HepG2 (cell line): Measurements from ENCODE around the gene MINDY1. TPM values are rescaled to one million over a fixed set of nuclear protein-coding genes. Genes with fewer than 3 reads are reported as not detected.

Experiments
- CC2D1A ChIP-seq: sonication (generic); formaldehyde crosslinking; IDR thresholded peaks from 2 replicates; pipeline ENCODE4 v1.8.1; 2023; ENCODE audit warnings: mild to moderate bottlenecking, missing genetic modification reagents
- FOXO4 ChIP-seq: sonication (generic); formaldehyde crosslinking; conservative IDR thresholded peaks from 2 replicates; pipeline ENCODE4 v1.8.1; 2023; ENCODE audit warnings: missing genetic modification reagents
- MXI1 ChIP-seq: IDR thresholded peaks from 3 replicates; pipeline ENCODE4 v1.6.1; 2012; ENCODE audit warnings: low read depth, low read length, inconsistent platforms, borderline replicate concordance
- POLR2G ChIP-seq: fragments of 200-400 bp; formaldehyde crosslinking; IDR thresholded peaks from 2 replicates; pipeline ENCODE4 v1.6.1; 2018; ENCODE audit warnings: mild to moderate bottlenecking, low read depth, low read length, moderate library complexity
- SMC3 ChIP-seq: IDR thresholded peaks from 2 replicates; pipeline ENCODE4 v1.6.1; 2011; ENCODE audit warnings: low read length, improper control_type of control experiment
- TEF ChIP-seq: sonication (generic); formaldehyde crosslinking; IDR thresholded peaks from 2 replicates; pipeline ENCODE4 v1.5.0; 2020; ENCODE audit warnings: missing genetic modification reagents
- ZBTB4 ChIP-seq: sonication (generic); formaldehyde crosslinking; IDR thresholded peaks from 2 replicates; pipeline ENCODE4 v1.4.0; 2020; ENCODE audit warnings: missing genetic modification reagents, mild to moderate bottlenecking, borderline replicate concordance
- ZIK1 ChIP-seq: sonication (generic); formaldehyde crosslinking; IDR thresholded peaks from 2 replicates; pipeline ENCODE4 v1.5.0; 2020; ENCODE audit warnings: mild to moderate bottlenecking, low read depth, missing genetic modification reagents, borderline replicate concordance
- ZNF280D ChIP-seq: sonication (generic); formaldehyde crosslinking; IDR thresholded peaks from 2 replicates; pipeline ENCODE4 v1.5.1; 2020; ENCODE audit warnings: mild to moderate bottlenecking, missing genetic modification reagents
- ZNF33B ChIP-seq: sonication (generic); formaldehyde crosslinking; IDR thresholded peaks from 2 replicates; pipeline ENCODE4 v1.5.1; 2020; ENCODE audit warnings: mild to moderate bottlenecking, missing genetic modification reagents
- ZNF441 ChIP-seq: sonication (generic); formaldehyde crosslinking; IDR thresholded peaks from 2 replicates; pipeline ENCODE4 v1.7.0; 2021; ENCODE audit warnings: missing genetic modification reagents, borderline replicate concordance
- ZNF512 ChIP-seq: sonication (generic); formaldehyde crosslinking; IDR thresholded peaks from 2 replicates; pipeline ENCODE4 v1.4.0; 2020; ENCODE audit warnings: mild to moderate bottlenecking, missing genetic modification reagents
- ZNF615 ChIP-seq: sonication (generic); formaldehyde crosslinking; IDR thresholded peaks from 2 replicates; pipeline ENCODE4 v1.5.0; 2020; ENCODE audit warnings: mild to moderate bottlenecking, missing genetic modification reagents, borderline replicate concordance
- ZNF704 ChIP-seq: sonication (generic); formaldehyde crosslinking; IDR thresholded peaks from 2 replicates; pipeline ENCODE4 v1.8.1; 2023; ENCODE audit warnings: mild to moderate bottlenecking, inconsistent platforms, moderate library complexity, missing genetic modification reagents, borderline replicate concordance
- ZSCAN25 ChIP-seq: sonication (generic); formaldehyde crosslinking; IDR thresholded peaks from 2 replicates; pipeline ENCODE4 v1.8.0; 2022; ENCODE audit warnings: mild to moderate bottlenecking, missing genetic modification reagents
- polyA plus RNA-seq, 8 experiments: library from polyadenylated mRNA; depleted of rRNA in 3 of 8; stranded (reverse) in 7 of 8; unstranded in 1 of 8; fragments of >200 nt; fragmentation: Illumina TruSeq in 4 of 8; extraction: Trizol in 4 of 8; gene quantifications; 2 replicates each; pipeline versions ENCODE4 v1.2.1 to v1.2.3, GENCODE V29; 2011 to 2016; ENCODE audit warnings: low read depth in 4 of 8, missing spikeins in 1 of 8, mixed read lengths in 1 of 8; ENCODE audit not compliant: insufficient read depth in 1 of 8
- total RNA-seq, 5 experiments: library from RNA; depleted of rRNA; stranded (reverse); fragments of >200 nt; fragmentation: Illumina TruSeq; extraction: Trizol; gene quantifications; 2 replicates each; pipeline ENCODE4 v1.2.3, GENCODE V29; 2016; ENCODE audit warnings: low read depth in 1 of 5

Gene MINDY1
- total and polyA plus RNA-seq, 2 of the 13 experiments (the other 11 are each of a cell fraction or from before 2014, with no cell fraction given): 11.1 to 15.0 TPM

- TF ChIP-seq ZNF280D (CRISPR knock-in tag) (peak; percentile 48; the same call in 1 of the 2 replicates), SMC3 (peak; percentile 99), ZSCAN25 (CRISPR knock-in tag) (no peak), ZNF33B (CRISPR knock-in tag) (no peak), FOXO4 (CRISPR knock-in tag) (0 out of 2 replicates have a peak, but pooled peaks have one; percentile 41), ZNF512 (CRISPR knock-in tag) (no peak), ZNF704 (CRISPR knock-in tag) (no peak), ZNF615 (CRISPR knock-in tag) (no peak), ZBTB4 (CRISPR knock-in tag) (no peak), MXI1 (peak; percentile 27; the same call in 1 of the 3 replicates), POLR2G (no peak), ZNF441 (no peak), ZIK1 (CRISPR knock-in tag) (no peak), TEF (no peak), CC2D1A (CRISPR knock-in tag) (no peak)
These were observed 27.3 kb downstream of the MINDY1 start (continued) for GRCh38 chr1:150979092-150980056.
